Hepatocyte (in vitro differentiated cells): Measurements from ENCODE around the gene DNMT3A.

ENCODE experiments used
- EZH2 ChIP-seq: fragments of 200-600 bp; sonication (generic); IDR thresholded peaks from 2 replicates; pipeline ENCODE4 v1.6.1; 2016; ENCODE audit warnings: antibody characterized with exemption, mild to moderate bottlenecking, borderline replicate concordance
- EZH2phosphoT487 ChIP-seq: fragments of 200-600 bp; sonication (generic); IDR thresholded peaks from one replicate; pipeline ENCODE4 v1.6.1; 2018; ENCODE audit warnings: antibody characterized with exemption, mild to moderate bottlenecking, low read depth, moderate library complexity; ENCODE audit not compliant: unreplicated experiment, severe bottlenecking
- TF ChIP-seq, protein P1 (sequence below): fragments of 200-600 bp; sonication (generic); IDR thresholded peaks from 2 replicates; pipeline ENCODE4 v1.5.1; 2016; ENCODE audit warnings: antibody characterized with exemption, mild to moderate bottlenecking; ENCODE audit not compliant: poor library complexity

DNA sequence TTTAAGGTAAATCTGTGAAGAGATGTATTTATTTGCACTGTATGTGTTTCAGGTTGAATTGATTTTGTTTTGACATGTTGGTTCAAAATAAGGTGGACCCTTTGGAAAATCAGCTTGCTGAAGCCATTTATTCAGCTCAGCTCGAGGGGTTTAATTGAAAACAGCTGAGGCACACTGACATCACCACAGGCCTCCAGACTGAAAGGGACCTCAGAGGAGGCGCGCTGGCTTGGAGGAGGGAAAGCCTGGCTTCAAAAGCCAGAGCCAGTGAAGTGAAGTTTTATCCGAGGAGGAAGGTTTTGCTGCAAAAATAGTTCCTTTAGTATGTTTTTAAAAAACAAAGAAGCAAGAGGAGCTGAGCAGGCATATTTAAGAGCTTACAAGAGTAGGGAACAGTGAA lies 26.9 kb upstream of the DNMT3A start:
- TF ChIP-seq, protein P1, sequence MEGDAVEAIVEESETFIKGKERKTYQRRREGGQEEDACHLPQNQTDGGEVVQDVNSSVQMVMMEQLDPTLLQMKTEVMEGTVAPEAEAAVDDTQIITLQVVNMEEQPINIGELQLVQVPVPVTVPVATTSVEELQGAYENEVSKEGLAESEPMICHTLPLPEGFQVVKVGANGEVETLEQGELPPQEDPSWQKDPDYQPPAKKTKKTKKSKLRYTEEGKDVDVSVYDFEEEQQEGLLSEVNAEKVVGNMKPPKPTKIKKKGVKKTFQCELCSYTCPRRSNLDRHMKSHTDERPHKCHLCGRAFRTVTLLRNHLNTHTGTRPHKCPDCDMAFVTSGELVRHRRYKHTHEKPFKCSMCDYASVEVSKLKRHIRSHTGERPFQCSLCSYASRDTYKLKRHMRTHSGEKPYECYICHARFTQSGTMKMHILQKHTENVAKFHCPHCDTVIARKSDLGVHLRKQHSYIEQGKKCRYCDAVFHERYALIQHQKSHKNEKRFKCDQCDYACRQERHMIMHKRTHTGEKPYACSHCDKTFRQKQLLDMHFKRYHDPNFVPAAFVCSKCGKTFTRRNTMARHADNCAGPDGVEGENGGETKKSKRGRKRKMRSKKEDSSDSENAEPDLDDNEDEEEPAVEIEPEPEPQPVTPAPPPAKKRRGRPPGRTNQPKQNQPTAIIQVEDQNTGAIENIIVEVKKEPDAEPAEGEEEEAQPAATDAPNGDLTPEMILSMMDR: no peak
- TF ChIP-seq EZH2 (no peak), EZH2phosphoT487 (no peak)
